HepG2 (cell line): ENCODE results near the gene ACACB. TPM values are rescaled to one million over a fixed set of nuclear protein-coding genes. Genes with fewer than 3 reads are reported as not detected.

Experiments
- ATAC-seq: fragments of 200-7000 bp; cut with Tn5 transposase; 3 replicates; pipeline ENCODE4 v1.9.1; 2020; ENCODE audit warnings: mild to moderate bottlenecking, moderate library complexity
- BruUV-seq: library from RNA; stranded (reverse); fragments of 400-500 nt; replicated peaks from 2 replicates; lab custom pipeline; 2021; lab: Mats Ljungman, UMichigan
- CTCF ChIA-PET: fragments of 300-600 bp; formaldehyde crosslinking; extraction: SDS; loops from one replicate; lab custom pipeline; 2021; ENCODE audit warnings: low total read pairs, inconsistent platforms, low intra/inter-chr PET ratio; lab: Yijun Ruan, JAX
- POLR2A ChIA-PET: fragments of 350-600 bp; sonication (Branson Sonifier 250); formaldehyde crosslinking; loops from one replicate; lab custom pipeline; 2020; ENCODE audit warnings: antibody characterized with exemption, inconsistent platforms; lab: Yijun Ruan, JAX
- DNase-seq: peaks from one replicate; pipeline ENCODE4 v3.0.0-alpha.2; 2015; ENCODE audit warnings: low spot score
- FAIRE-seq: peaks from 3 replicates; lab custom pipeline; 2011; peaks lifted over from hg19 to GRCh38; lab: Jason Lieb, UNC
- H2AFZ ChIP-seq: one replicate; pipeline ENCODE4 v1.6.1; 2011; ENCODE audit warnings: low read length, inconsistent platforms
- H3K27ac ChIP-seq: fragments of 300-600 bp; 3 replicates; pipeline ENCODE4 v1.8.0; 2011; ENCODE audit warnings: mixed run types, mild to moderate bottlenecking, mixed read lengths, low read length, inconsistent platforms; ENCODE audit not compliant: insufficient read depth; ENCODE audit errors: extremely low read length
- H3K27me3 ChIP-seq, 2 experiments: fragments of 200-600 bp in 1 of 2; 2 replicates in 1 of 2; 3 replicates in 1 of 2; pipeline versions ENCODE4 v1.6.0 to v1.8.0; 2011; ENCODE audit warnings: low read length in 2 of 2, mild to moderate bottlenecking in 2 of 2, moderate library complexity in 2 of 2, inconsistent platforms in 1 of 2; ENCODE audit not compliant: insufficient read depth in 2 of 2, control insufficient read depth in 1 of 2
- H3K36me3 ChIP-seq, 2 experiments: fragments of 200-600 bp in 1 of 2; replicated peaks in 1 of 2; 2 replicates in 1 of 2; 3 replicates in 1 of 2; pipeline versions ENCODE4 v1.5.1 to v1.8.0; 2011; ENCODE audit warnings: low read length in 2 of 2, inconsistent platforms in 1 of 2; ENCODE audit not compliant: insufficient read depth in 2 of 2, control insufficient read depth in 1 of 2
- H3K4me1 ChIP-seq: 2 replicates; pipeline ENCODE4 v1.5.1; 2012; ENCODE audit warnings: low read length, inconsistent platforms; ENCODE audit not compliant: insufficient read depth
- H3K4me2 ChIP-seq: 2 replicates; pipeline ENCODE4 v1.6.0; 2011; ENCODE audit warnings: low read depth, low read length, inconsistent platforms
- H3K4me3 ChIP-seq, 3 experiments: fragments of 200-600 bp in 1 of 3; sonication (generic), shearing (Covaris generic) in 1 of 3; replicated peaks in 1 of 3; 2 replicates each; pipeline ENCODE4 v1.5.1; 2011 to 2016; ENCODE audit warnings: low read length in 3 of 3, inconsistent platforms in 2 of 3, low read depth in 2 of 3, mild to moderate bottlenecking in 2 of 3, control low read depth in 1 of 3, mixed read lengths in 1 of 3; ENCODE audit not compliant: insufficient read depth in 1 of 3
- H3K79me2 ChIP-seq: one replicate; pipeline ENCODE4 v1.6.1; 2011; ENCODE audit warnings: low read length, inconsistent platforms; ENCODE audit not compliant: insufficient read depth
- H3K9ac ChIP-seq: 2 replicates; pipeline ENCODE4 v1.6.0; 2011; ENCODE audit warnings: mild to moderate bottlenecking, low read depth, low read length, inconsistent platforms; ENCODE audit not compliant: insufficient read depth
- H3K9me3 ChIP-seq: 2 replicates; pipeline ENCODE4 v1.5.1; 2012; ENCODE audit warnings: mild to moderate bottlenecking, low read length
- H4K20me1 ChIP-seq: 2 replicates; pipeline ENCODE4 v1.6.0; 2011; ENCODE audit warnings: inconsistent platforms, mild to moderate bottlenecking, low read length, moderate library complexity; ENCODE audit not compliant: insufficient read depth
- BCL6 ChIP-seq: IDR thresholded peaks from 2 replicates; pipeline ENCODE4 v1.6.1; 2016; ENCODE audit warnings: missing genetic modification reagents, missing compliant biosample characterization
- ETV5 ChIP-seq: IDR thresholded peaks from 2 replicates; pipeline ENCODE4 v1.6.1; 2018; ENCODE audit warnings: missing biosample characterization, missing genetic modification reagents, inconsistent platforms, borderline replicate concordance
- GPN1 ChIP-seq: sonication (generic); formaldehyde crosslinking; IDR thresholded peaks from 2 replicates; pipeline ENCODE4 v1.5.1; 2020; ENCODE audit warnings: missing genetic modification reagents, borderline replicate concordance
- HMG20A ChIP-seq: IDR thresholded peaks from 2 replicates; pipeline ENCODE4 v1.6.1; 2016; ENCODE audit warnings: borderline replicate concordance
- PAX8 ChIP-seq: sonication (generic); formaldehyde crosslinking; IDR thresholded peaks from 2 replicates; pipeline ENCODE4 v1.8.0; 2022; ENCODE audit warnings: mild to moderate bottlenecking, missing genetic modification reagents, borderline replicate concordance
- POLR2G ChIP-seq: fragments of 200-400 bp; formaldehyde crosslinking; IDR thresholded peaks from 2 replicates; pipeline ENCODE4 v1.6.1; 2018; ENCODE audit warnings: mild to moderate bottlenecking, low read depth, low read length, moderate library complexity
- SETDB1 ChIP-seq: sonication (generic); formaldehyde crosslinking; IDR thresholded peaks from 2 replicates; pipeline ENCODE4 v1.5.1; 2020; ENCODE audit warnings: missing genetic modification reagents, mild to moderate bottlenecking, borderline replicate concordance
- ZNF180 ChIP-seq: sonication (generic); formaldehyde crosslinking; IDR thresholded peaks from 2 replicates; pipeline ENCODE4 v1.4.0; 2020; ENCODE audit warnings: low read depth, missing genetic modification reagents, borderline replicate concordance
- ZNF326 ChIP-seq: sonication (generic); formaldehyde crosslinking; IDR thresholded peaks from 2 replicates; pipeline ENCODE4 v1.4.0; 2020; ENCODE audit warnings: missing genetic modification reagents, borderline replicate concordance
- WGBS: methylation state at CpG from one replicate; pipeline ENCODE4 v1.1.6; 2017; ENCODE audit warnings: low lambda C conversion rate; 5-methylcytosine and 5-hydroxymethylcytosine counted together
- in situ Hi-C: cut with HindIII; loops from 2 replicates; pipeline ENCODE4 v1.10.0; 2017; ENCODE audit warnings: low pct_unique_long_range_greater_than_20kb; ENCODE audit not compliant: extremely low pct_ligation_motif_present
- intact Hi-C: fragments of 100-400 bp; cut with micrococcal nuclease; formaldehyde crosslinking; loops from one replicate; pipeline ENCODE4 v1.10.0; 2022; ENCODE audit not compliant: unreplicated experiment
- polyA plus RNA-seq, 8 experiments: library from polyadenylated mRNA; depleted of rRNA in 3 of 8; stranded (reverse) in 7 of 8; unstranded in 1 of 8; fragments of >200 nt; fragmentation: Illumina TruSeq in 4 of 8; extraction: Trizol in 4 of 8; gene quantifications; 2 replicates each; pipeline versions ENCODE4 v1.2.1 to v1.2.3, GENCODE V29; 2011 to 2016; ENCODE audit warnings: low read depth in 4 of 8, missing spikeins in 1 of 8, mixed read lengths in 1 of 8; ENCODE audit not compliant: insufficient read depth in 1 of 8
- total RNA-seq, 5 experiments: library from RNA; depleted of rRNA; stranded (reverse); fragments of >200 nt; fragmentation: Illumina TruSeq; extraction: Trizol; gene quantifications; 2 replicates each; pipeline ENCODE4 v1.2.3, GENCODE V29; 2016; ENCODE audit warnings: low read depth in 1 of 5
- TF ChIP-seq, protein P1 (sequence below): sonication (generic); formaldehyde crosslinking; IDR thresholded peaks from 2 replicates; pipeline ENCODE4 v1.9.0; 2021; ENCODE audit warnings: missing genetic modification reagents, borderline replicate concordance
- TF ChIP-seq, protein P2 (sequence below): IDR thresholded peaks from 2 replicates; pipeline ENCODE4 v1.6.1; 2016; ENCODE audit warnings: mild to moderate bottlenecking
- TF ChIP-seq, protein P3 (sequence below): sonication (generic); formaldehyde crosslinking; IDR thresholded peaks from 2 replicates; pipeline ENCODE4 v1.8.1; 2023; ENCODE audit warnings: mild to moderate bottlenecking, missing genetic modification reagents
- TF ChIP-seq, protein P4 (sequence below): IDR thresholded peaks from 2 replicates; pipeline ENCODE4 v1.6.1; 2016; ENCODE audit warnings: missing compliant biosample characterization, missing genetic modification reagents, borderline replicate concordance
- TF ChIP-seq, protein P5 (sequence below): sonication (generic); formaldehyde crosslinking; IDR thresholded peaks from 2 replicates; pipeline ENCODE4 v1.4.0; 2020; ENCODE audit warnings: low read depth, missing genetic modification reagents

Gene ACACB
- total and polyA plus RNA-seq, 2 of the 13 experiments (the other 11 are each of a cell fraction or from before 2014, with no cell fraction given), result 6.2 to 8.6 TPM

DNA sequence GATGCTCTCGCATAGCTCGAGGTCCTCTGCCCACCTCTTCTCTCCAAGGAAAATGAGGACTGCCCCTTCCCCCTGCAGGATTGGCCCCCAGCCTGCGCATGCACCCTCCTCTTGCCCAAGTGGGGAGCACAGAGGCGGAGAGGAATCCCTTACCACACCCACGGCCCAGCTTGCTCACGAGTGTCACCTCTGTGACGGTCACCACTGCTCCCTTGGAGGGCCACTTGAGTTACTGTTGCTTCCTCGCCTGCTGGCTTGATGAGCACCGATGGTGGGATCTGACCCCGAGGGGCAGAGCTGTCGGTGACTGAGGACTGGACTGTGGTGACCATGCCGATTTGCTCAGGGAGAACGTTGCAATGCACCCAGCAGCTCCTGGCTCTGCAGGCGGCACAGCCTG is 151.0 kb downstream of the ACACB start:
- H3K9ac ChIP-seq, result no peak overlapping the region
- no peaks in the 10 kb centered on the region for H3K79me2 ChIP-seq
- WGBS, result 94% methylated on average over 3 of the region's 14 CpGs
- ATAC-seq (no peak), FAIRE-seq (no peak), DNase-seq (no peak)
- no peaks in the 10 kb centered on the region for H3K4me1 ChIP-seq
- H2AFZ ChIP-seq, result no peak overlapping the region
- intact Hi-C loops, result no loop called here
- in situ Hi-C loops, result no loop called here
- ChIA-PET CTCF (no interaction called here), POLR2A (no interaction called here)
- H3K4me2 ChIP-seq, result no peak overlapping the region
- H3K4me3 ChIP-seq, result no peak overlapping the region
- H3K9me3 ChIP-seq, result no peaks in the 10 kb centered on the region
- peaks cover 0 to 11% of the 10 kb centered on the region in 2 experiments; a peak in 3 of 5 replicates for H3K36me3 ChIP-seq
- no TSS peak for BruUV-seq
- no peaks in the 10 kb centered on the region for H3K27me3 ChIP-seq
- no peak overlapping the region for H3K27ac ChIP-seq
- no peaks in the 10 kb centered on the region for H4K20me1 ChIP-seq
- no peak for TF ChIP-seq ETV5 (CRISPR knock-in tag)
- no peak for TF ChIP-seq HMG20A (CRISPR knock-in tag)
- TF ChIP-seq, protein P1, sequence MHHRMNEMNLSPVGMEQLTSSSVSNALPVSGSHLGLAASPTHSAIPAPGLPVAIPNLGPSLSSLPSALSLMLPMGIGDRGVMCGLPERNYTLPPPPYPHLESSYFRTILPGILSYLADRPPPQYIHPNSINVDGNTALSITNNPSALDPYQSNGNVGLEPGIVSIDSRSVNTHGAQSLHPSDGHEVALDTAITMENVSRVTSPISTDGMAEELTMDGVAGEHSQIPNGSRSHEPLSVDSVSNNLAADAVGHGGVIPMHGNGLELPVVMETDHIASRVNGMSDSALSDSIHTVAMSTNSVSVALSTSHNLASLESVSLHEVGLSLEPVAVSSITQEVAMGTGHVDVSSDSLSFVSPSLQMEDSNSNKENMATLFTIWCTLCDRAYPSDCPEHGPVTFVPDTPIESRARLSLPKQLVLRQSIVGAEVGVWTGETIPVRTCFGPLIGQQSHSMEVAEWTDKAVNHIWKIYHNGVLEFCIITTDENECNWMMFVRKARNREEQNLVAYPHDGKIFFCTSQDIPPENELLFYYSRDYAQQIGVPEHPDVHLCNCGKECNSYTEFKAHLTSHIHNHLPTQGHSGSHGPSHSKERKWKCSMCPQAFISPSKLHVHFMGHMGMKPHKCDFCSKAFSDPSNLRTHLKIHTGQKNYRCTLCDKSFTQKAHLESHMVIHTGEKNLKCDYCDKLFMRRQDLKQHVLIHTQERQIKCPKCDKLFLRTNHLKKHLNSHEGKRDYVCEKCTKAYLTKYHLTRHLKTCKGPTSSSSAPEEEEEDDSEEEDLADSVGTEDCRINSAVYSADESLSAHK (CRISPR knock-in tag), result no peak
- TF ChIP-seq, protein P2, sequence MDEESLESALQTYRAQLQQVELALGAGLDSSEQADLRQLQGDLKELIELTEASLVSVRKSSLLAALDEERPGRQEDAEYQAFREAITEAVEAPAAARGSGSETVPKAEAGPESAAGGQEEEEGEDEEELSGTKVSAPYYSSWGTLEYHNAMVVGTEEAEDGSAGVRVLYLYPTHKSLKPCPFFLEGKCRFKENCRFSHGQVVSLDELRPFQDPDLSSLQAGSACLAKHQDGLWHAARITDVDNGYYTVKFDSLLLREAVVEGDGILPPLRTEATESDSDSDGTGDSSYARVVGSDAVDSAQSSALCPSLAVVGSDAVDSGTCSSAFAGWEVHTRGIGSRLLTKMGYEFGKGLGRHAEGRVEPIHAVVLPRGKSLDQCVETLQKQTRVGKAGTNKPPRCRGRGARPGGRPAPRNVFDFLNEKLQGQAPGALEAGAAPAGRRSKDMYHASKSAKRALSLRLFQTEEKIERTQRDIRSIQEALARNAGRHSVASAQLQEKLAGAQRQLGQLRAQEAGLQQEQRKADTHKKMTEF (CRISPR knock-in tag), result no peak
- TF ChIP-seq, protein P3, sequence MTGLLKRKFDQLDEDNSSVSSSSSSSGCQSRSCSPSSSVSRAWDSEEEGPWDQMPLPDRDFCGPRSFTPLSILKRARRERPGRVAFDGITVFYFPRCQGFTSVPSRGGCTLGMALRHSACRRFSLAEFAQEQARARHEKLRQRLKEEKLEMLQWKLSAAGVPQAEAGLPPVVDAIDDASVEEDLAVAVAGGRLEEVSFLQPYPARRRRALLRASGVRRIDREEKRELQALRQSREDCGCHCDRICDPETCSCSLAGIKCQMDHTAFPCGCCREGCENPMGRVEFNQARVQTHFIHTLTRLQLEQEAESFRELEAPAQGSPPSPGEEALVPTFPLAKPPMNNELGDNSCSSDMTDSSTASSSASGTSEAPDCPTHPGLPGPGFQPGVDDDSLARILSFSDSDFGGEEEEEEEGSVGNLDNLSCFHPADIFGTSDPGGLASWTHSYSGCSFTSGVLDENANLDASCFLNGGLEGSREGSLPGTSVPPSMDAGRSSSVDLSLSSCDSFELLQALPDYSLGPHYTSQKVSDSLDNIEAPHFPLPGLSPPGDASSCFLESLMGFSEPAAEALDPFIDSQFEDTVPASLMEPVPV (CRISPR knock-in tag), result no peak
- TF ChIP-seq SETDB1 (CRISPR knock-in tag), result no peak
- TF ChIP-seq, protein P4, sequence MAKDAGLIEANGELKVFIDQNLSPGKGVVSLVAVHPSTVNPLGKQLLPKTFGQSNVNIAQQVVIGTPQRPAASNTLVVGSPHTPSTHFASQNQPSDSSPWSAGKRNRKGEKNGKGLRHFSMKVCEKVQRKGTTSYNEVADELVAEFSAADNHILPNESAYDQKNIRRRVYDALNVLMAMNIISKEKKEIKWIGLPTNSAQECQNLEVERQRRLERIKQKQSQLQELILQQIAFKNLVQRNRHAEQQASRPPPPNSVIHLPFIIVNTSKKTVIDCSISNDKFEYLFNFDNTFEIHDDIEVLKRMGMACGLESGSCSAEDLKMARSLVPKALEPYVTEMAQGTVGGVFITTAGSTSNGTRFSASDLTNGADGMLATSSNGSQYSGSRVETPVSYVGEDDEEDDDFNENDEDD (CRISPR knock-in tag), result no peak
- TF ChIP-seq GPN1 (CRISPR knock-in tag), result no peak
- TF ChIP-seq PAX8 (CRISPR knock-in tag), result no peak
- no peak for TF ChIP-seq ZNF326 (CRISPR knock-in tag)
- no peak for TF ChIP-seq ZNF180 (CRISPR knock-in tag)
- no peak for TF ChIP-seq BCL6 (CRISPR knock-in tag)
- TF ChIP-seq, protein P5, sequence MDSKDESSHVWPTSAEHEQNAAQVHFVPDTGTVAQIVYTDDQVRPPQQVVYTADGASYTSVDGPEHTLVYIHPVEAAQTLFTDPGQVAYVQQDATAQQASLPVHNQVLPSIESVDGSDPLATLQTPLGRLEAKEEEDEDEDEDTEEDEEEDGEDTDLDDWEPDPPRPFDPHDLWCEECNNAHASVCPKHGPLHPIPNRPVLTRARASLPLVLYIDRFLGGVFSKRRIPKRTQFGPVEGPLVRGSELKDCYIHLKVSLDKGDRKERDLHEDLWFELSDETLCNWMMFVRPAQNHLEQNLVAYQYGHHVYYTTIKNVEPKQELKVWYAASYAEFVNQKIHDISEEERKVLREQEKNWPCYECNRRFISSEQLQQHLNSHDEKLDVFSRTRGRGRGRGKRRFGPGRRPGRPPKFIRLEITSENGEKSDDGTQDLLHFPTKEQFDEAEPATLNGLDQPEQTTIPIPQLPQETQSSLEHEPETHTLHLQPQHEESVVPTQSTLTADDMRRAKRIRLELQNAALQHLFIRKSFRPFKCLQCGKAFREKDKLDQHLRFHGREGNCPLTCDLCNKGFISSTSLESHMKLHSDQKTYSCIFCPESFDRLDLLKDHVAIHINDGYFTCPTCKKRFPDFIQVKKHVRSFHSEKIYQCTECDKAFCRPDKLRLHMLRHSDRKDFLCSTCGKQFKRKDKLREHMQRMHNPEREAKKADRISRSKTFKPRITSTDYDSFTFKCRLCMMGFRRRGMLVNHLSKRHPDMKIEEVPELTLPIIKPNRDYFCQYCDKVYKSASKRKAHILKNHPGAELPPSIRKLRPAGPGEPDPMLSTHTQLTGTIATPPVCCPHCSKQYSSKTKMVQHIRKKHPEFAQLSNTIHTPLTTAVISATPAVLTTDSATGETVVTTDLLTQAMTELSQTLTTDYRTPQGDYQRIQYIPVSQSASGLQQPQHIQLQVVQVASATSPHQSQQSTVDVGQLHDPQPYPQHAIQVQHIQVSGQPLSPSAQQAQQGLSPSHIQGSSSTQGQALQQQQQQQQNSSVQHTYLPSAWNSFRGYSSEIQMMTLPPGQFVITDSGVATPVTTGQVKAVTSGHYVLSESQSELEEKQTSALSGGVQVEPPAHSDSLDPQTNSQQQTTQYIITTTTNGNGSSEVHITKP (CRISPR knock-in tag), result no peak
- no peak for TF ChIP-seq POLR2G
